ENCODE results near the gene DIPK1B.

- TF ChIP-seq CTCF (IDR thresholded peaks at IDR 0.05; ENCODE audit: low read depth, low read length): no peak
- TF ChIP-seq POLR2A (IDR thresholded peaks at IDR 0.05; ENCODE audit: extremely low read depth, insufficient read length): no peak
Measured at GRCh38 chr9:136673975-136674785, 38.2 kb upstream of the DIPK1B start.

Data from NB4 (cell line).